ENCODE results near the gene STMP1.
A peak's percentile ranks its signal among the peaks of the same experiment; 100 is the strongest.

STMP1 gene

DNA sequence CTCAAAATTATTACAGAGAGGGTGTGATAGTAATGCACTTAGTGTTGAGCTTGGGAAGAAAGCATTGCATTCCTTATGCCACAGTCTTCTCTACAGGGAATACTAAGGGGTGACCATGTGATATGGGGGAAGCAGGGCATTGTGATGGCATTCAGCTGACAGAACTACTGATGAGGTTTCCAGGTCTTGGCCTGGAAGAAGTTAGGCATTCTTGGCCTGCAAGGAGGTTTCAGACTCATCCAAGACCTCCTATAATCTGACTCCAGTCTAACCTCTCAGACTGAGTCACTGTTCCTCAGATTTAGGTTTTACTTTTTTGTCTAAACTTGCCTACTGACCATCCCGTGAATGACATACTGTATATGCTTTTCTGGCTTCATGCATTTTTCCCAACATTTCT, 7.9 kb downstream of the STMP1 start:
- no peaks in the 10 kb centered on the region for H3K27me3 ChIP-seq (ENCODE audit: insufficient read depth, low read length, poor library complexity)

GRCh38 chr7:135672560-135673359, 10.4 kb downstream of the STMP1 start:
- Histone ChIP-seq H2AK5ac (ENCODE audit: low read length) (no peak overlapping the region), H4K8ac (ENCODE audit: low read depth, low read length) (no peak overlapping the region), H3K36me3 (ENCODE audit: control insufficient read depth, insufficient read depth, low read length) (no peaks in the 10 kb centered on the region), H3K79me1 (ENCODE audit: low read length) (peaks cover 9% of the 10 kb centered on the region), H2BK120ac (ENCODE audit: low read depth, low read length) (no peak overlapping the region), H3K23ac (ENCODE audit: low read length) (no peak overlapping the region), H3K27me3 (ENCODE audit: insufficient read depth, low read length, poor library complexity) (no peaks in the 10 kb centered on the region), H3K4me2 (ENCODE audit: low read length) (no peak overlapping the region), H3K79me2 (ENCODE audit: control insufficient read depth, insufficient read depth, low read length) (peaks cover 13% of the 10 kb centered on the region), H3K18ac (ENCODE audit: low read length) (no peak overlapping the region), H3K9ac (ENCODE audit: low read length) (no peak overlapping the region), H3K4ac (ENCODE audit: low read depth, low read length) (no peak overlapping the region), H2BK5ac (ENCODE audit: low read length) (no peak overlapping the region), H3K27ac (ENCODE audit: low read depth, low read length) (no peak overlapping the region), H3K56ac (ENCODE audit: low read length) (no peak overlapping the region), H3K4me3 (ENCODE audit: low read length) (no peak overlapping the region), H4K5ac (ENCODE audit: low read length) (no peak overlapping the region), H2BK15ac (replicated peaks; ENCODE audit: low read depth) (no peak overlapping the region), H3K4me1 (ENCODE audit: control insufficient read depth, low read depth, low read length) (no peaks in the 10 kb centered on the region)
- no CpG with 5 or more reads among the region's 3 CpGs for WGBS (ENCODE audit: extremely low coverage, insufficient coverage, low lambda C conversion rate)
- DNase-seq, result peak; percentile 73

More for the DNA sequence above, 7.9 kb downstream of the STMP1 start:
- Histone ChIP-seq H3K9ac (ENCODE audit: low read length) (no peak overlapping the region), H2BK120ac (ENCODE audit: low read depth, low read length) (no peak overlapping the region), H3K79me1 (ENCODE audit: low read length) (peaks cover 9% of the 10 kb centered on the region), H3K23ac (ENCODE audit: low read length) (no peak overlapping the region), H3K4me3 (ENCODE audit: low read length) (no peak overlapping the region), H4K8ac (ENCODE audit: low read depth, low read length) (no peak overlapping the region), H2BK5ac (ENCODE audit: low read length) (no peak overlapping the region), H3K56ac (ENCODE audit: low read length) (no peak overlapping the region), H4K5ac (ENCODE audit: low read length) (no peak overlapping the region), H3K27ac (ENCODE audit: low read depth, low read length) (no peak overlapping the region), H3K4ac (ENCODE audit: low read depth, low read length) (no peak overlapping the region), H2AK5ac (ENCODE audit: low read length) (no peak overlapping the region), H3K36me3 (ENCODE audit: control insufficient read depth, insufficient read depth, low read length) (no peaks in the 10 kb centered on the region), H3K18ac (ENCODE audit: low read length) (no peak overlapping the region), H3K79me2 (ENCODE audit: control insufficient read depth, insufficient read depth, low read length) (peaks cover 14% of the 10 kb centered on the region), H3K4me1 (ENCODE audit: control insufficient read depth, low read depth, low read length) (no peaks in the 10 kb centered on the region), H2BK15ac (replicated peaks; ENCODE audit: low read depth) (no peak overlapping the region), H3K4me2 (ENCODE audit: low read length) (no peak overlapping the region)
- no peak for DNase-seq
- WGBS (ENCODE audit: extremely low coverage, insufficient coverage, low lambda C conversion rate), result no CpG with 5 or more reads among the region's 1 CpG

GRCh38 chr7:135673360-135673706, 11.0 kb downstream of the STMP1 start:
- no peak overlapping the region for H3K4me3 ChIP-seq (ENCODE audit: low read length)
- H3K4me2 ChIP-seq (ENCODE audit: low read length), result no peak overlapping the region
- H3K36me3 ChIP-seq (ENCODE audit: control insufficient read depth, insufficient read depth, low read length), result no peaks in the 10 kb centered on the region
- H3K27ac ChIP-seq (ENCODE audit: low read depth, low read length), result no peak overlapping the region
- no peak for DNase-seq
- H3K79me1 ChIP-seq (ENCODE audit: low read length), result peaks cover 7% of the 10 kb centered on the region
- peaks cover 10% of the 10 kb centered on the region for H3K79me2 ChIP-seq (ENCODE audit: control insufficient read depth, insufficient read depth, low read length)
- H3K9ac ChIP-seq (ENCODE audit: low read length), result no peak overlapping the region
- no CpG with 5 or more reads among the region's 6 CpGs for WGBS (ENCODE audit: extremely low coverage, insufficient coverage, low lambda C conversion rate)
- no peaks in the 10 kb centered on the region for H3K27me3 ChIP-seq (ENCODE audit: insufficient read depth, low read length, poor library complexity)
- H2BK5ac ChIP-seq (ENCODE audit: low read length), result no peak overlapping the region
- H4K8ac ChIP-seq (ENCODE audit: low read depth, low read length), result no peak overlapping the region
- H2AK5ac ChIP-seq (ENCODE audit: low read length), result no peak overlapping the region
- no peak overlapping the region for H3K4ac ChIP-seq (ENCODE audit: low read depth, low read length)
- H3K18ac ChIP-seq (ENCODE audit: low read length), result no peak overlapping the region
- H2BK15ac ChIP-seq (replicated peaks; ENCODE audit: low read depth), result no peak overlapping the region
- H3K23ac ChIP-seq (ENCODE audit: low read length), result no peak overlapping the region
- no peak overlapping the region for H4K5ac ChIP-seq (ENCODE audit: low read length)
- H3K56ac ChIP-seq (ENCODE audit: low read length), result no peak overlapping the region
- no peaks in the 10 kb centered on the region for H3K4me1 ChIP-seq (ENCODE audit: control insufficient read depth, low read depth, low read length)
- no peak overlapping the region for H2BK120ac ChIP-seq (ENCODE audit: low read depth, low read length)

DNA sequence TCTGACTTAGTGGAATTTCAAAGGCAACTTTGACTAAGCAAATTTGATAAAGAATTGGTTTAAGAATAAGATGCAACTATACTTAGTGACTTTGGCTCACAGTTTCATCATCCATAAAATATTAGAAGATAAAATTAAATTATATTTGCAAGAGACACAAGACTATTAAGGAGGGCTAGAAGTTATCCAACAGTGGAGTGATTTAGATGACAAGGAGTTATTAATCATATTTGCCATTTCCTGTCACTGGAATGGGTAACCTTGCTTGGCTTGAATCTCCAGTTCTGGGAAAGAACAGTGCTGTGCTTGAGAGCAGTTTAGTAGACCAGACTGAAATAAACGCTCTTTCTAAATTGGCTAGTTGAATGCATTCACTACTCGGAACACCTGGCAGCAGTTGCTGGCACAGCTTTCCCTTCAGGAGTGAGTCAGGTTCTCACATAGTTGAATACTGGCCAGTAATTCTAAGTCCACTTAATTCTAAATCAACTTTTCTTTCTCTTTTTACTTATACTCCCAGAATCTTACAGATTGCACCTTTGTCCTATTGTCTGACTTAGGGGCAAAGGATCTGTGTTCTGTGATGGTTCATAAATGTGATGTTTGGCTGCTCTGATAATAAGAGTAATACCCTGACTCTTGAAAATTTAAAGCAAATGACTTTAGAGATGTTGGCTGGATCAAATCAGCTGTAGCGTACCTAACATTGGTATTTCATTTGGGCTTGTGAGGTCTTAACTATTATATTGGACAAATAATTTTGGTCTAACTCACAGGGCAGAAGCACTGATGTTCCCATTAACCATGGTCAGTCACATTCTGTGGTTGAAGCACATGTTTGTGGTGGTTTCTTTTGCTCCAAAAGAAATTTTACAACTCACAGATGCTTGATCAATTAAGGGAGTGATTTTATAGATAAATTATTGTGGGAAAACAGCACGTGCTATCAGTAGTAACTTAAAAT, 16.6 kb downstream of the STMP1 start:
- H3K4me2 ChIP-seq (ENCODE audit: low read length), result no peak overlapping the region
- H3K79me2 ChIP-seq (ENCODE audit: control insufficient read depth, insufficient read depth, low read length), result peaks cover 2% of the 10 kb centered on the region
- no peak overlapping the region for H3K27ac ChIP-seq (ENCODE audit: low read depth, low read length)
- H4K8ac ChIP-seq (ENCODE audit: low read depth, low read length), result no peak overlapping the region
- H3K27me3 ChIP-seq (ENCODE audit: insufficient read depth, low read length, poor library complexity), result no peaks in the 10 kb centered on the region
- DNase-seq, result no peak
- H3K23ac ChIP-seq (ENCODE audit: low read length), result no peak overlapping the region
- no peaks in the 10 kb centered on the region for H3K36me3 ChIP-seq (ENCODE audit: control insufficient read depth, insufficient read depth, low read length)
- H3K4me3 ChIP-seq (ENCODE audit: low read length), result no peak overlapping the region
- WGBS (ENCODE audit: extremely low coverage, insufficient coverage, low lambda C conversion rate), result no CpG with 5 or more reads among the region's 4 CpGs
- no peak overlapping the region for H3K9ac ChIP-seq (ENCODE audit: low read length)
- no peak overlapping the region for H4K5ac ChIP-seq (ENCODE audit: low read length)
- H3K4ac ChIP-seq (ENCODE audit: low read depth, low read length), result no peak overlapping the region
- H3K4me1 ChIP-seq (ENCODE audit: control insufficient read depth, low read depth, low read length), result peaks cover 5% of the 10 kb centered on the region
- no peak overlapping the region for H3K18ac ChIP-seq (ENCODE audit: low read length)
- H2AK5ac ChIP-seq (ENCODE audit: low read length), result no peak overlapping the region
- no peak overlapping the region for H2BK5ac ChIP-seq (ENCODE audit: low read length)
- H3K56ac ChIP-seq (ENCODE audit: low read length), result no peak overlapping the region
- peaks cover 6% of the 10 kb centered on the region for H3K79me1 ChIP-seq (ENCODE audit: low read length)
- no peak overlapping the region for H2BK15ac ChIP-seq (replicated peaks; ENCODE audit: low read depth)
- no peak overlapping the region for H2BK120ac ChIP-seq (ENCODE audit: low read depth, low read length)

DNA sequence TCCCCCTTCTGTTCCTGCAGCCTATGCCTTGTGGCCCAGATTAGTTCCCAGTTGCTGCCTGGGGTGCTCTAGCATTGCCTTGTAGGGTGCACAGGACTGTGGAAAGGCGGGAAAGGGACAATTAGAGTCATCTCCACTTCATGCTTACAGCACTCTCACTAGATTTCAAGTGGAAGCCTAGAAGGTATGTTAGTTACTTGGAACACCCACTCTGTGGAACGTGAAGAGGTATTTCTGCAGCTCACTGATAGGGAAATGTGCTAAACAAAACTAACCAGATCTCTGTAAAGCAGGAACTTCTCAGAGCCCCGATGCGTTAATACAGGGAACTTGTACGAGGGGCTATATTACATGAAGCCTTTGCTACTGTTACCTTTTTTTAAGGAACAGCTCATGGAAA, 19.4 kb downstream of the STMP1 start:
- Histone ChIP-seq H2AK5ac (ENCODE audit: low read length) (no peak overlapping the region), H3K18ac (ENCODE audit: low read length) (no peak overlapping the region)
- no peak for DNase-seq

More for the DNA sequence above, 19.4 kb downstream of the STMP1 start:
- H2BK5ac ChIP-seq (ENCODE audit: low read length), result no peak overlapping the region
- H3K36me3 ChIP-seq (ENCODE audit: control insufficient read depth, insufficient read depth, low read length), result no peaks in the 10 kb centered on the region
- no peak overlapping the region for H4K8ac ChIP-seq (ENCODE audit: low read depth, low read length)
- H3K27me3 ChIP-seq (ENCODE audit: insufficient read depth, low read length, poor library complexity), result no peaks in the 10 kb centered on the region
- H3K56ac ChIP-seq (ENCODE audit: low read length), result no peak overlapping the region
- H3K27ac ChIP-seq (ENCODE audit: low read depth, low read length), result no peak overlapping the region
- H3K4me2 ChIP-seq (ENCODE audit: low read length), result no peak overlapping the region
- H4K5ac ChIP-seq (ENCODE audit: low read length), result no peak overlapping the region
- H3K4me1 ChIP-seq (ENCODE audit: control insufficient read depth, low read depth, low read length), result peaks cover 14% of the 10 kb centered on the region
- no peak overlapping the region for H2BK15ac ChIP-seq (replicated peaks; ENCODE audit: low read depth)
- WGBS (ENCODE audit: extremely low coverage, insufficient coverage, low lambda C conversion rate), result no CpG with 5 or more reads among the region's 5 CpGs
- H3K79me1 ChIP-seq (ENCODE audit: low read length), result peaks cover 8% of the 10 kb centered on the region
- no peak overlapping the region for H2BK120ac ChIP-seq (ENCODE audit: low read depth, low read length)
- no peak overlapping the region for H3K4ac ChIP-seq (ENCODE audit: low read depth, low read length)
- no peak overlapping the region for H3K4me3 ChIP-seq (ENCODE audit: low read length)
- H3K9ac ChIP-seq (ENCODE audit: low read length), result no peak overlapping the region
- peak overlapping the region; percentile 35 for H3K23ac ChIP-seq (ENCODE audit: low read length)
- H3K79me2 ChIP-seq (ENCODE audit: control insufficient read depth, insufficient read depth, low read length), result peaks cover 2% of the 10 kb centered on the region
